Epithelial cell of proximal tubule (primary cell): ENCODE data around the gene TJP3. TPM values are rescaled to one million over a fixed set of nuclear protein-coding genes. Genes with fewer than 3 reads are reported as not detected.

ENCODE experiments used
- DNase-seq: peaks from one replicate; pipeline ENCODE4 v3.0.0-alpha.2; 2011; ENCODE audit warnings: low read depth
- H3K4me3 ChIP-seq: 2 replicates; pipeline ENCODE4 v1.5.1; 2011; ENCODE audit warnings: low read depth, mild to moderate bottlenecking, low read length
- total RNA-seq: library from RNA; depleted of rRNA; stranded (reverse); fragments of >200 nt; gene quantifications from 2 replicates; pipeline ENCODE4 v1.2.3, GENCODE V29; 2015
- TF ChIP-seq, protein P1 (sequence below): conservative IDR thresholded peaks from 2 replicates; pipeline ENCODE4 v1.5.1; 2012; ENCODE audit warnings: low read depth, mild to moderate bottlenecking, low read length

Gene TJP3
- total RNA-seq, 1 donor from 2014 or later = 3.8 TPM

DNA sequence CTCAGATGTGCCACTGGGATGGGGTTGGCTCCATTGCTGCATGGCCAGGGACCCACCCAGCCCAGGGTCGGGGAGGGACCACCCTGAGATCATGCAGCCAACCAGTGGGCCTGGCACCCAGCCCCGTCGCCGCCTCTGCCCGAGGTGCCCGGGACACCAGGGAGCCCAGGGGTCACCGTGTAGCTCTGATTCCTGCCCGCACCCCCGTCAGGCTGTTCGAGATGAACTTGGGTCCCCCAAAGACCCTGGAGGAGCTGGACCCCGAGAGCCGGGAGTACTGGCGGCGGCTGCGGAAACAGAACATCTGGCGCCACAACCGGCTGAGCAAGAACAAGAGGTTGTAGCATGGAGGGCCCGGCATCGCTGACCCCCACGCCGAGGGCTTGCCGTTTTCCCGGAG, 58.9 kb downstream of the TJP3 start:
- TF ChIP-seq, protein P1, sequence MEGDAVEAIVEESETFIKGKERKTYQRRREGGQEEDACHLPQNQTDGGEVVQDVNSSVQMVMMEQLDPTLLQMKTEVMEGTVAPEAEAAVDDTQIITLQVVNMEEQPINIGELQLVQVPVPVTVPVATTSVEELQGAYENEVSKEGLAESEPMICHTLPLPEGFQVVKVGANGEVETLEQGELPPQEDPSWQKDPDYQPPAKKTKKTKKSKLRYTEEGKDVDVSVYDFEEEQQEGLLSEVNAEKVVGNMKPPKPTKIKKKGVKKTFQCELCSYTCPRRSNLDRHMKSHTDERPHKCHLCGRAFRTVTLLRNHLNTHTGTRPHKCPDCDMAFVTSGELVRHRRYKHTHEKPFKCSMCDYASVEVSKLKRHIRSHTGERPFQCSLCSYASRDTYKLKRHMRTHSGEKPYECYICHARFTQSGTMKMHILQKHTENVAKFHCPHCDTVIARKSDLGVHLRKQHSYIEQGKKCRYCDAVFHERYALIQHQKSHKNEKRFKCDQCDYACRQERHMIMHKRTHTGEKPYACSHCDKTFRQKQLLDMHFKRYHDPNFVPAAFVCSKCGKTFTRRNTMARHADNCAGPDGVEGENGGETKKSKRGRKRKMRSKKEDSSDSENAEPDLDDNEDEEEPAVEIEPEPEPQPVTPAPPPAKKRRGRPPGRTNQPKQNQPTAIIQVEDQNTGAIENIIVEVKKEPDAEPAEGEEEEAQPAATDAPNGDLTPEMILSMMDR = no peak
- DNase-seq = no peak
- no peak overlapping the region for H3K4me3 ChIP-seq

DNA sequence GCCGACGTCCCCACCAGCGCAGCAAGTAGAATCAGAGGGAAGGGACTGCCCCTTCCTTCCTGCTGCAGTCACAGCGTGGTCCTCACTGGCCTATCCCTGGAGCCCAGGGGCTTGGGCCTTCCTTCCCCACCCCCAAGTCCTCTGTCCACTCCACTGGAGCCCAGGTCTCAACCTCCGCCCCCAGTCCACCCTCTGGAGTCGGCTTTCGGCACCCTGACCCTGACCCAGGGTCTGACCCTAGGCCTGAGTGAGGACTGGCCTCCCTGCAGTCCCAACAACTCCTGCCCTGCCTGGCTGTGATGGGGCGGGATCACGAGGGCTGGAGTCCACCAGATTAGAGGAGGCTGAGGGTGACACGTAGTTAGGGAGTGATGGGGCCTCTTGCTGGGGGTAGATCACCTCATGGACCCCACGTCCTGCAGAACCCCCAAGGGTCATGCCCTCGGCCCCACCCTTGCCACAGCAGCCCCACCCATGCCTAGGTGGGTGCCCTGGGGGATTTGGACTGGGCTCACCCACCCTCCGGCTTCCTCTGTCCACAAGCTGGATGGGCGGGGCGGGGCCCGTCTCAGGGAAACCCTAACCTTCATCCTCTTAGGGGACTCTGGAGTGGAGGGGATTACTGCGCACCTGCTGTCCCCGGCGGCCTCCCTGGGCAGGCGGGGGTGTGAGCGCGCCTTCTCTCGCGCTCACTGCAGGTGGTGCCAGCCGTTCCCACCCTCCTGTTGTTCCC, 60.0 kb downstream of the TJP3 start:
- TF ChIP-seq, protein P1 = no peak
- DNase-seq = no peak
- no peak overlapping the region for H3K4me3 ChIP-seq

DNA sequence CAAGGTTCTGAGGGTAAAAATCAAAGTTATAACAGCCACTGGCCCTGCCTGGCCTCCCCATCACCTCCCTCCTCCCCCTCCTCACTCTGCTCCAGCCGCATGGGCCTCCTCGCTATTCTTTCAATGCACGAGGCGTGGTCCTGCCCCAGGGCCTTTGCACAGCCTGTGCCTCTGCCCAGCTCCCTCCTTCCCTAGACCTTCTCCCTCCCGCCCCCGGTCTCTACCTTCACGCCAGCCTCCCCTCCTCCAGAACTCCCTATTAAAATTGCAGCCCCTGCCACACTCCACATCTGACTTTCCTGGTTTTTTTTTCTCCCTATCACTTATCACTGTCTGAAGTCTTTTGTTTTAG, 60.5 kb downstream of the TJP3 start:
- DNase-seq = no peak
- no peak overlapping the region for H3K4me3 ChIP-seq
- TF ChIP-seq, protein P1 = no peak

DNA sequence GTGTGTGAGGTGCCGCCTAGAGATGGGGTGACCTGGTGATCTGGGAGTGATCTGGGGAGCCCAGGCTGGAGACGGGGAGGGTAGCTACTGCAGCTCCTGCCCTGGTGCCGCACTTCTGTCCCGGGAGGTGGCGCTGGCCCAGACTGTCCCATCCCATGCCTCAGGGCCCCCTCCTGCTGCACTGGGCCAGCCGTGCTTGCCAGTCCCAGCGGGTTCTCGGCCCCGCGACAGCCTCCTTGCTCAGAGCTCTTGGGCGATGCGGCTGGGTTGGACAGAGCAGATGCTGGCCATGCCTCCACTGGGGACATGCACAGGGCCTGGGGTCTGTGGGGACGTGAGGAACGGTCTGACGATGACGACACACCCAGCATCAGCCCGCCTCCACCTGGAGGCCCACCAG, 61.3 kb downstream of the TJP3 start:
- TF ChIP-seq, protein P1 = no peak
- no peak for DNase-seq
- no peak overlapping the region for H3K4me3 ChIP-seq

DNA sequence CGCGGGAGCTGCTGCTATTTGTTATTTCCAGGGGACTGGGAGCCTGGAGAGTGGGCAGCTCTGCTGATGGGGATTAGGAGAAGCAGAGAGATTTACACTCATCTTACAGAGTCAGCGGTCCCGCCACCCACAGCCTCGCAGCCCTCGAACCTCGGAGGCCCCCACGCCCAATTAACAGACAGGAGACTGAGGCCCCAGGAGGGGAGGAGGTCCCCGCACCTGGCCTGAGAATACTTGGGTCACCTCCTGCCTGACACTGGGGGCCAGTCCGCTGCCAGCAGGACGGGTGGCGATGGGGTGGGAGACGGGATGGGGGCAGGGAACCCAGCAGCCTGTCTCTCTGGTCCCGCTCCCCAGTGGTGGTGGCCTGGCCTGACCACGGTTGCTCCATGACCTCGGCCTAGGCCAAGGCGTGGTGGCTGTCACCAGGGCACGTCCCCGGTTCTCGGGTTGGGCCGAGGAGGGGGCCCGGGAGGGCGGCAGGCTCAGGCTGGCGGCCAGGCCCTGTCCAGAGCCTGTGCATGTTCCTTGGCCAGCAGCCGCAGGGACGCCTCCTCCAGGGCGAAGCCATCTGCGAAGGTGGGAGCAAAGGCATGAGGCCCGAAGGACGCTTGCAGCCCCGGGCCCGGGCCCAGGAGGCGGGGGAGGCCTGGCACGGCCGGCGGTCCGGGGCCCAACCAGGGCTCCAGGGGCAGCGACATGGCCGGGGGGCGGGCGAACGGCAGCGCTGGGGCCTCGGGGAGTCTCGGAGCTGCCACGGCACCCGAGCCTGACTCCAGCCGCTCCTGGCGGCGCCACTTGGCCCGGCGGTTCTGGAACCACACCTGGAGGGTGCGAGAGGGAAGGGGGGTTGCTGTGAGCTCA, 62.2 kb downstream of the TJP3 start:
- no peak overlapping the region for H3K4me3 ChIP-seq
- DNase-seq = no peak
- TF ChIP-seq, protein P1 = no peak

DNA sequence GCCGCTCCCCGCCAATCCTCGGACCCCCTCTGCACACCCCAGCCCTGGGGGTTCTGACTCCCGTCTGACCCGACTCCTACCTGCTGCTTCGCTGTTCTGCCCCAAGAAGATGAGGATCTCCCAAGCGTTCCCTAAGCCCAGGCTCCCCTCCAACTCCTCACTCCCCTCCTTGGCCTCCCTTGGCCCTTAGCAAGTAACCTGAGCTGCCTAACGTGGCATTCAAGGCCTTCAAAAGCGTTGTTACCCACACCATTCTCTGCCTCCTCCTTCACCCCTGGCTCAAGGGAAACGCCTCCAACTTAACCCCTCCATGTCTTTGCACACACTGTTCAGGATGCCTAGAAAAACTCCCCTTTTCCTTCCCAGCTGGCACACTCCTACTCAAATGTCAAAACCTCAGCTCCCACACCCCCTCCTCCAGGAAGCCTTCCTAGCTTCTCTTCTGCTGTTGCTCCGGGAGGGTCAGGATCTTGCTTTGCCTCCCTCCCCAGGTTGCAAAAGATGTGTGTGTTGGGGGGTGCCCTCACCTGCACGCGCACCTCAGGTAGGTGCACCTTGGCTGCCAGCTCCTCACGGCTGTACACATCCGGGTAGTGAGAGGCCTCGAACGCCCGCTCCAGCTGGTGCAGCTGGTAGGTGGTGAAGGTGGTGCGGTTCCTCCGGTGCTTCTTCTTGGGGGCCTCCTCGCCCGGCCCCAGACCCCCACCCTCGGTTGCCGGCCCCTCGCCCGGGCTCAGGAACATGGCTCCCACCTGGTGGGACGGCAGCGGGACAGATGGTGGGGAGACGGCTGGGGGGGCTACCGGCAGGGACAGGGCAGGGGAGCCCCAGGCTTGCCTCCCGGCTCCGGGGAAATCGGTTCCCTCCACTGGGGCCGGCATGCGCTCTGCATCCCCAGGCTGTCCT, 63.1 kb downstream of the TJP3 start:
- TF ChIP-seq, protein P1 = no peak
- H3K4me3 ChIP-seq = no peak overlapping the region
- DNase-seq = no peak
